SU-DHL-6 (cell line): ENCODE results near the gene NTSR1.

Experiments
- H2AFZ ChIP-seq: fragments of 200-600 bp; sonication (generic); 2 replicates; pipeline ENCODE4 v1.6.1; 2014; ENCODE audit warnings: low read depth, mild to moderate bottlenecking, moderate library complexity, mixed read lengths, antibody characterized with exemption, low read length; ENCODE audit not compliant: severe bottlenecking
- H3F3A ChIP-seq: fragments of 200-600 bp; shearing (Covaris generic); 2 replicates; pipeline ENCODE4 v1.6.0; 2016; ENCODE audit warnings: antibody characterized with exemption, mild to moderate bottlenecking; ENCODE audit not compliant: insufficient read depth
- H3K27ac ChIP-seq: fragments of 200-600 bp; sonication (generic); 2 replicates; pipeline ENCODE4 v1.5.1; 2016; ENCODE audit warnings: low read depth, mild to moderate bottlenecking, low read length, moderate library complexity, mixed read lengths
- H3K27me3 ChIP-seq: fragments of 200-600 bp; sonication (generic), shearing (Covaris generic); 2 replicates; pipeline ENCODE4 v1.6.0; 2014; ENCODE audit warnings: mild to moderate bottlenecking, low read length
- H3K36me3 ChIP-seq: fragments of 200-600 bp; sonication (generic); 2 replicates; pipeline ENCODE4 v1.6.1; 2014; ENCODE audit warnings: mild to moderate bottlenecking, low read length, mixed read lengths
- H3K4me2 ChIP-seq: fragments of 300-600, 200-600 bp; shearing (Covaris generic), sonication (generic); 2 replicates; pipeline ENCODE4 v1.6.0; 2014; ENCODE audit warnings: low read length, low read depth, mild to moderate bottlenecking; ENCODE audit not compliant: poor library complexity, severe bottlenecking
- H3K4me3 ChIP-seq: fragments of 200-600 bp; sonication (generic); 2 replicates; pipeline ENCODE4 v1.5.1; 2014; ENCODE audit warnings: antibody characterized with exemption, low read length, mild to moderate bottlenecking, mixed read lengths; ENCODE audit not compliant: insufficient read depth, poor library complexity, severe bottlenecking
- H3K79me2 ChIP-seq: fragments of 200-600 bp; sonication (generic); 2 replicates; pipeline ENCODE4 v1.6.1; 2014; ENCODE audit warnings: mild to moderate bottlenecking, low read length, moderate library complexity; ENCODE audit not compliant: insufficient read depth
- H3K9ac ChIP-seq: fragments of 200-600 bp; sonication (generic); 2 replicates; pipeline ENCODE4 v1.7.0; 2014; ENCODE audit warnings: mild to moderate bottlenecking, low read length
- H3K9me2 ChIP-seq: fragments of 200-600 bp; sonication (generic); replicated peaks from 2 replicates; pipeline ENCODE4 v1.6.1; 2014; ENCODE audit warnings: low read length; ENCODE audit not compliant: insufficient read depth
- H3K9me3 ChIP-seq: fragments of 200-600 bp; sonication (generic); 2 replicates; pipeline ENCODE4 v1.6.1; 2014; ENCODE audit warnings: low read length, mixed read lengths; ENCODE audit not compliant: insufficient read depth
- H4K20me1 ChIP-seq: fragments of 200-600 bp; sonication (generic); 2 replicates; pipeline ENCODE4 v1.6.1; 2014; ENCODE audit warnings: low read depth, mild to moderate bottlenecking, antibody characterized with exemption, low read length, moderate library complexity, mixed read lengths
- EZH2phosphoT487 ChIP-seq: fragments of 200-600 bp; sonication (generic), shearing (Covaris generic); conservative IDR thresholded peaks from 2 replicates; pipeline ENCODE4 v1.6.1; 2018; ENCODE audit warnings: mild to moderate bottlenecking, antibody characterized with exemption, low read length, moderate library complexity, mixed read lengths
- TF ChIP-seq, protein P1 (sequence below): fragments of 200-600 bp; sonication (generic); IDR thresholded peaks from one replicate; pipeline ENCODE4 v1.5.1; 2017; ENCODE audit warnings: antibody characterized with exemption, mild to moderate bottlenecking, low read length, moderate library complexity; ENCODE audit not compliant: insufficient read depth, poor library complexity, severe bottlenecking

Gene NTSR1

DNA sequence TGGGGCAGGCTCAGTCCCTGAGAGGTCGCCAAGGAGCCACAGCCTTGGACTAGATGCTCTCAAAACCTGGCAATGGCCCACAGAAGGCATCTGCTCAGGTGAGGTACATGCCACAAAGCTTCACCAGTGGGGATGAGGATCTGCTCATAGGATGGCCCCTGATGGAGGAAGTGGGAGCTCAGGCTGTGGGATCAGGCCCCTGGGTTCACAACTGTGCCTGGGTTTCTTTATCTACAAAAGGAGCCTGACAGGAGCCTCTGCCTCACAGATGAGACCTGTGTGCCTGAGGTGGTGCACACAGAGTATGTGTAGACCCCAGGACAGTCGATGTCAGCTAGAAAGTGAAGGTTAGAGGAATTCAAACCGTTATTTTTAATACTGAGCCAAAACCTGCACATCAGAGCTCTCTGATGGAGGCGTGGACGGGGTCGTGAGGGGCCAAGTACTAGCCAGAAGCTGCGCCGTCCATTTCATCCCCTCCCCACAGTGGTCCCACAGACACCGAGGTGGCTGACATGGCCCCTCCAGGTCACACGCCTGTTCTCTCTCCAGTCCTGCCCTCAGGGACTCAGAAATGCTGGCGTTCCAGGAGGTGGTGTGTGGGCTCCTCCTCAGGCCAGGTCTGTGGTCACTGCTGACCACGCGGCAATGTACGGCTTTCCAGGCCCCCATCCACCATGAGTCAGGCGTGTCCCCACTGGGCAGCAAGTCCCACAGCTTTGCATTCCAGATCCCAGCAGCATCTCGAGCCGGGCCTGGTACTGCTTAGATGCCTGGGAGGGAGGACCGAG is 33.3 kb downstream of the NTSR1 start:
- no peaks in the 10 kb centered on the region for H3K9me3 ChIP-seq
- H3K79me2 ChIP-seq: no peaks in the 10 kb centered on the region
- no peak overlapping the region for H2AFZ ChIP-seq
- H3K36me3 ChIP-seq: no peaks in the 10 kb centered on the region
- H3K4me2 ChIP-seq: no peak overlapping the region
- no peaks in the 10 kb centered on the region for H3K9me2 ChIP-seq
- no peaks in the 10 kb centered on the region for H4K20me1 ChIP-seq
- no peak overlapping the region for H3K4me3 ChIP-seq
- H3F3A ChIP-seq: no peaks in the 10 kb centered on the region
- H3K27ac ChIP-seq: no peak overlapping the region
- no peak for TF ChIP-seq EZH2phosphoT487
- TF ChIP-seq, protein P1, sequence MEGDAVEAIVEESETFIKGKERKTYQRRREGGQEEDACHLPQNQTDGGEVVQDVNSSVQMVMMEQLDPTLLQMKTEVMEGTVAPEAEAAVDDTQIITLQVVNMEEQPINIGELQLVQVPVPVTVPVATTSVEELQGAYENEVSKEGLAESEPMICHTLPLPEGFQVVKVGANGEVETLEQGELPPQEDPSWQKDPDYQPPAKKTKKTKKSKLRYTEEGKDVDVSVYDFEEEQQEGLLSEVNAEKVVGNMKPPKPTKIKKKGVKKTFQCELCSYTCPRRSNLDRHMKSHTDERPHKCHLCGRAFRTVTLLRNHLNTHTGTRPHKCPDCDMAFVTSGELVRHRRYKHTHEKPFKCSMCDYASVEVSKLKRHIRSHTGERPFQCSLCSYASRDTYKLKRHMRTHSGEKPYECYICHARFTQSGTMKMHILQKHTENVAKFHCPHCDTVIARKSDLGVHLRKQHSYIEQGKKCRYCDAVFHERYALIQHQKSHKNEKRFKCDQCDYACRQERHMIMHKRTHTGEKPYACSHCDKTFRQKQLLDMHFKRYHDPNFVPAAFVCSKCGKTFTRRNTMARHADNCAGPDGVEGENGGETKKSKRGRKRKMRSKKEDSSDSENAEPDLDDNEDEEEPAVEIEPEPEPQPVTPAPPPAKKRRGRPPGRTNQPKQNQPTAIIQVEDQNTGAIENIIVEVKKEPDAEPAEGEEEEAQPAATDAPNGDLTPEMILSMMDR: no peak
- H3K27me3 ChIP-seq: no peaks in the 10 kb centered on the region
- H3K9ac ChIP-seq: no peak overlapping the region

DNA sequence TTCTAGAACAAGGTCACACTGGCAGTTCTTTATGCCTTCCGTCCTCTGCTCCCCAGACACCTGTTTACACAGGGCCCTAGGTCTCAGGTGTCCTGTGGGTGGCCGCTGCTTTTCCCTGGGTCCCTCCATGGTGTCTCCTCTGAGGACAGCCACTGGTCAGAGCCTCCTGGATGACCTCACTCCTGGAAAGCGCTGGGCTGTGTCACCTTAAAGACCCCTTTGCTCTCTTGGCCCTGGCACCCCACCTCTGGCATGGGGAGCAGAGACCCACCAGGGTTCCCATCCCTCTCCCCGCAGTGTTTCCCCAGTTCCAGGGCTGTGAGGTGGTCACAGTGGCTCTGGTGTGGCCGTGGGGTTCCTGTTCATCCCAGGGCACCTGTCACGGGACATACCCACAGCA is 33.9 kb downstream of the NTSR1 start:
- Histone ChIP-seq H4K20me1 (no peaks in the 10 kb centered on the region), H3K4me3 (no peak overlapping the region), H3K27ac (no peak overlapping the region), H3K9me2 (no peaks in the 10 kb centered on the region), H3K9me3 (no peaks in the 10 kb centered on the region), H3K4me2 (no peak overlapping the region), H3K36me3 (no peaks in the 10 kb centered on the region), H2AFZ (no peak overlapping the region), H3K27me3 (no peaks in the 10 kb centered on the region), H3K79me2 (no peaks in the 10 kb centered on the region), H3F3A (no peaks in the 10 kb centered on the region), H3K9ac (no peak overlapping the region)
- no peak for TF ChIP-seq EZH2phosphoT487

DNA sequence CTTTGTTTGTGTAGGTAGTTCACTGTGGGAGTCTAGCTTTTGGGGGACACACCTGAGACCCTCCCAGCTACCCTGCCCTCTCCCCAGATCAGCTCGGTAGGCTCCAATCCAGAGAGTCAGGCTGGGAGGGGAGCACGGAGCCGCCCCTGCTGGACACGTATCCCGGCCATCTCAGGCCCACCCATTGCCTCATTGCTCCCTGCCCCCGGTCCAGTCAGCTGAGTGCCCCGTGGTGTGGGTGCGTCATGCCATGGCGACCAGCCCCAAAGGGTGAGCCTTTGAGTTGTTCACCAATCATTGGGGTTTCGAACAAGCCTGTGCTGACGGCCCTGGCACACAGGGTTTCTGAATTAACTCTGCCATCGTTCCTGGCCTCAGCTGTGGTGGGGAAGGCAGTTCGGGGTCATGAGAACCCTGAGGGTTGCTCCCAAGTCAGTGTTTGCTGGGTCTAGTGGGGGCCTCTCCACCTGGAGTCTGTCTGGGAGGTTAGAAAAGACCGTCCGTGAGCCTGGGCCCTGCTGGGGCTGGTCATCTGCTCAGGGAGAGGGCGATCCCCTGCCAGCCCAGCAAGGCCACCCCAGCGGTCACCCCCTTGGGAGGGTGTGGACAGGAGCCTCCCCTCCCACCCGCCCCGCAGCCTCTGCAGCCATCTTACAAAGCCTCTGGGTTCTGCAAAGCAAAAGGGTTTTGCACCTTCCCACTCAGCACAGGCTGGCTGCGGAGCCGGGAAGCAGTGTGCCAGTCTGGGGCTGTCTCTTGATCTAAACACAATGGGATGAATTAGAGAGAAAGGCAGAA is 34.5 kb downstream of the NTSR1 start:
- no peaks in the 10 kb centered on the region for H4K20me1 ChIP-seq
- H3K9me3 ChIP-seq: no peaks in the 10 kb centered on the region
- H2AFZ ChIP-seq: no peak overlapping the region
- H3K9me2 ChIP-seq: no peaks in the 10 kb centered on the region
- TF ChIP-seq, protein P1: no peak
- no peak for TF ChIP-seq EZH2phosphoT487
- no peak overlapping the region for H3K9ac ChIP-seq
- H3K4me3 ChIP-seq: no peak overlapping the region
- no peaks in the 10 kb centered on the region for H3K27me3 ChIP-seq
- no peak overlapping the region for H3K4me2 ChIP-seq
- no peaks in the 10 kb centered on the region for H3K36me3 ChIP-seq
- no peaks in the 10 kb centered on the region for H3F3A ChIP-seq
- no peak overlapping the region for H3K27ac ChIP-seq
- H3K79me2 ChIP-seq: no peaks in the 10 kb centered on the region
